Esophagus (tissue), 2 donors: ENCODE measurements around the gene DTL. TPM values are rescaled to one million over a fixed set of nuclear protein-coding genes. Genes with fewer than 3 reads are reported as not detected.
"Not testable (repeated sequence)": the region's sequence is repeated elsewhere in the genome, so short reads cannot be mapped to it uniquely, and the experiment has no call there.

Experiments used
- H3K27ac ChIP-seq, 2 donors: one replicate each; pipeline ENCODE4 v1.5.1; 2013; ENCODE audit warnings: low read depth in 2 of 2, mild to moderate bottlenecking in 2 of 2, inconsistent platforms in 1 of 2, low read length in 1 of 2, moderate library complexity in 1 of 2
- H3K27me3 ChIP-seq, 2 donors: one replicate each; pipeline ENCODE4 v1.6.1; 2013; ENCODE audit warnings: low read length in 2 of 2, control low read depth in 1 of 2, mild to moderate bottlenecking in 1 of 2; ENCODE audit not compliant: insufficient read depth in 2 of 2, control insufficient read depth in 1 of 2
- H3K36me3 ChIP-seq, 2 donors: one replicate each; pipeline ENCODE4 v1.6.1; 2013; ENCODE audit warnings: low read length in 1 of 2; ENCODE audit not compliant: control insufficient read depth in 2 of 2, insufficient read depth in 2 of 2
- H3K4me1 ChIP-seq, 2 donors: one replicate each; pipeline ENCODE4 v1.6.1; 2013; ENCODE audit warnings: low read length in 1 of 2; ENCODE audit not compliant: control insufficient read depth in 2 of 2, insufficient read depth in 2 of 2
- H3K4me3 ChIP-seq, 2 donors: one replicate each; pipeline ENCODE4 v1.5.1; 2013; ENCODE audit warnings: low read length in 2 of 2, mild to moderate bottlenecking in 2 of 2, low read depth in 1 of 2, moderate library complexity in 1 of 2
- H3K9me3 ChIP-seq, 2 donors: one replicate each; pipeline ENCODE4 v1.6.1; 2013; ENCODE audit warnings: mild to moderate bottlenecking in 2 of 2, low read depth in 1 of 2, low read length in 1 of 2, moderate library complexity in 1 of 2; ENCODE audit not compliant: control insufficient read depth in 2 of 2, insufficient read depth in 1 of 2
- WGBS, 2 donors: extraction: QIAGEN DNeasy Blood & Tissue Kit; methylation state at CpG; one replicate each; pipeline ENCODE4 v1.1.7; 2013; 5-methylcytosine and 5-hydroxymethylcytosine counted together
- polyA plus RNA-seq, 2 donors: library from polyadenylated mRNA; stranded (reverse); fragments of 200-250 nt; gene quantifications; one replicate each; pipeline ENCODE4 v1.2.3, GENCODE V29; 2013
- donor health status: healthy with polysubstance abuse.
- donor health status: Bipolar disorder and iron deficiency.

DTL gene
- polyA plus RNA-seq, result 1 to 10 TPM; 1.6 to 3.4 TPM

DNA sequence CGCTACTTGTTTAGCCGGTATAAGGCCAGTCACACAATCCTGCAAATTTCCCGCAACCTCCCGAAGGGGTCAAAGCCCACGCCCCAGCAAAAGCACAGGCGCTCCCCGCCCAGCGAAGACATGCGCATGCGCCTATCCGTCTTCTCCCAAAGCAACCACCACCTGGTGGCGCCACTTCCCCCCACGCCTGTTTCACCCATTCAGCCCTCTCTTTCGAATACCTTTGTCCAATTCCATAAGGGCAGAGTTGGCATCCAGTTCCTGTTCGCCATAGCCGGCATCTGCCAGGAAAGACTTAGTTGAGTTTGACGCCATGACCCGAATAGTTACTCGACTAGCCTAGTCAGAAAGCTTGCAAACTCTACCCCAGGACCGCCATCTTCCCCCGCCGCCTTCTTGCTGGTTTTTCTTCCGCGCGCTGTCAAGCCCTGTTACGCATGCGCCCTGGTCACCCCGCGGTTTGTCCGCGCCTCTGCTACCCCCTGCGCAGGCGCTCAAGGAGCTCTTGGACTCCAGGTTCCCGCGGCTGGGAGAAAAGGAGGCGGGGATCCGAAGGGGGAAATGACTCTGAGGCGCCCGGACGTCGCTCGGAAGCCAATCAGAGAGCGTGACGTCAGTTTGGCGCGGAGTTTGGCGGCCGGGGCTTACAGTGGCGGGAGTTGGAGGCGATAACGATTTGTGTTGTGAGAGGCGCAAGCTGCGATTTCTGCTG lies at the start of gene DTL, which contains the start of gene INTS7:
DTL (plus strand) TSS at position 626 of the 712 bp plus-strand sequence. CDS start 143 bp downstream, outside the sequence.
INTS7 (minus strand) TSS at position 435 of the 712 bp plus-strand sequence; CDS start at position 315, 120 bp downstream.
- 1% methylated on average over 53 of the region's 53 CpGs for WGBS, 2 donors

DNA sequence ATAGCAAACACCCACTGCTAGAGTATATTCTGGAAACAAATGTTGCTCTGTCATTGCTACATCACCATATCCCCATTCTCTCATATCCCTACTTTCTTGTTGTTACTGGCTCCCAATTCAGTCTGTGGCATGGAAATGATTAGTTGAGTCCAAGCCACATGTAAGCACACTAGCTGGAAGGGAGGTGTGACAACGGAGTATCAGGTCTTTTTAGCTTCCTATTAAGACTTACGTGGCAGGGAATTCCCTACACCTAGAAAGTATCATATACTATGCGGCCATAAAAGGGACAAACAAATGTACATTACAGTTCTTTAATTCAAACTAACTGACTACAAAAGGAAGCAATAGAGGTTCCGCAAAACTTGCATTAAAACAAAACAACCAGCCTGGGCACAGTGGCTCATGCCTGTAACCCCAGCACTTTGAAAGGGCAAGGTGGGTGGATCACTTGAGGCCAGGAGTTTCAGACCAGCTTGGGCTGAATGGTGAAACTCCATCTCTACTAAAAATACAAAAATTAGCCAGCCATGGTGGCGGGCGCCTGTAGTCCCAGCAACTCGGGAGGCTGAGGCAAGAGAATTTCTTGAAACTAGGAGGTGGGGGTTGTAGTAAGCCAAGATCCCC lies 48.8 kb upstream of the DTL start:
- 95% methylated on average over 7 of the region's 7 CpGs for WGBS, 2 donors
- Histone ChIP-seq H3K4me3 (no peak overlapping the region), H3K9me3 (no peaks in the 10 kb centered on the region), H3K27me3 (no peaks in the 10 kb centered on the region), H3K36me3 (peaks cover 0 to 2% of the 10 kb centered on the region in 2 donors), H3K27ac (no peak overlapping the region), H3K4me1 (no peaks in the 10 kb centered on the region)

More for the DNA sequence above, at the start of gene DTL, which contains the start of gene INTS7:
- Histone ChIP-seq H3K4me1 (no peaks in the 10 kb centered on the region), H3K4me3 (peak within 1 kb of the TSS; percentile 73 to 90), H3K27me3 (no peaks in the 10 kb centered on the region), H3K36me3 (no peaks in the 10 kb centered on the region), H3K27ac (peak within 1 kb of the TSS; percentile 95 to 99), H3K9me3 (no peaks in the 10 kb centered on the region)

- Histone ChIP-seq H3K9me3 (no peaks in the 10 kb centered on the region), H3K27me3 (no peaks in the 10 kb centered on the region), H3K4me1 (no peaks in the 10 kb centered on the region), H3K4me3 (no peak overlapping the region), H3K36me3 (no peaks in the 10 kb centered on the region), H3K27ac (no peak overlapping the region)
Measured at GRCh38 chr1:211991695-211992094, 43.9 kb upstream of the DTL start.

- WGBS, 2 donors, result 97 to 98% methylated on average over 4 of the region's 4 CpGs
- not testable (repeated sequence) for H3K4me3 ChIP-seq, H3K36me3 ChIP-seq, H3K27ac ChIP-seq, H3K27me3 ChIP-seq, H3K9me3 ChIP-seq, H3K4me1 ChIP-seq
Measured at GRCh38 chr1:211997426-211997825, 38.1 kb upstream of the DTL start.

GRCh38 chr1:212002536-212002935 lies 33.0 kb upstream of the DTL start:
- Histone ChIP-seq H3K4me3 (no peak overlapping the region), H3K4me1 (no peaks in the 10 kb centered on the region), H3K36me3 (no peaks in the 10 kb centered on the region), H3K27me3 (no peaks in the 10 kb centered on the region), H3K27ac (no peak overlapping the region), H3K9me3 (no peaks in the 10 kb centered on the region)
- WGBS, 2 donors, result 82 to 87% methylated on average over 3 of the region's 3 CpGs

DNA sequence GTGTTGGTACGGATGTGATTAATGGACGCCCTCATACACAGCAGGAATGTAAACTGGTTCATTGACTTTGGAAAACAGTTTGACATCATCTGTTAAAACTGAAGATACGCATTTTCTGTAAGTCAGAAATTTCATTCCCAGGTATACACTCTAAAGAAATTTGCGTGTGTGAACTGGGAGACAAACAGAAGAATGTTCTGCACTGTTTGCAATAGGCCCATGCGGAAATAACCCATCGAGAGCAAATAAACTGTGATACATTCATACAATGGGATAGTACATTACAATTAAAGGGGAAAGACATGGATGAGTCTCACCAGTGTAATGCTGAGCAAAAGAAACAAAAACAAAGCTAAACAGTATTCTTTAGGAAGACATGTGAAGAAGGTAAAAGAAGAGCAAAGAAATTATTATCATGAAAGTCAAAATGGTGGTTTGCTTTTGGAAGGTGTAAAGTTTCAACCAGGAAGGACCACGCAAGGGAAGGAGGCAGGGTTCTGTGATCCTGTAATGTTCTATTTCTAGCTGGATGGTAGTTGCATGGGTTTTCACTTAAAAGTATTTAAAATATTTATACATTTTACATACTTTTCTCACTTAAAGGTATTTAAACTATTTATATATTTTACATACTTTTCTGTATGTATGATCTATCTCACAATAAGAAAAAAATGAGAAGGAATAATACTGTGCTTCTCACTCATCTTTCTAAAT lies 30.5 kb upstream of the DTL start:
- 88 to 91% methylated on average over 7 of the region's 7 CpGs for WGBS, 2 donors
- peaks cover 0 to 4% of the 10 kb centered on the region in 2 donors for H3K36me3 ChIP-seq

GRCh38 chr1:212007178-212007577 lies 28.4 kb upstream of the DTL start:
- H3K27ac ChIP-seq, result no peak overlapping the region
- WGBS, 2 donors, result 92 to 96% methylated on average over 4 of the region's 4 CpGs
- no peak overlapping the region for H3K4me3 ChIP-seq
- H3K27me3 ChIP-seq, result no peaks in the 10 kb centered on the region
- H3K4me1 ChIP-seq, result no peaks in the 10 kb centered on the region
- H3K36me3 ChIP-seq, result peaks cover 0 to 4% of the 10 kb centered on the region in 2 donors
- H3K9me3 ChIP-seq, result no peaks in the 10 kb centered on the region

More for the DNA sequence above, 30.5 kb upstream of the DTL start:
- Histone ChIP-seq H3K4me1 (no peaks in the 10 kb centered on the region), H3K4me3 (no peak overlapping the region), H3K9me3 (no peaks in the 10 kb centered on the region), H3K27me3 (no peaks in the 10 kb centered on the region), H3K27ac (no peak overlapping the region)

- H3K27ac ChIP-seq, result no peak overlapping the region
- no peaks in the 10 kb centered on the region for H3K27me3 ChIP-seq
- H3K36me3 ChIP-seq, result peaks cover 0 to 4% of the 10 kb centered on the region in 2 donors
- no peaks in the 10 kb centered on the region for H3K9me3 ChIP-seq
- no peak overlapping the region for H3K4me3 ChIP-seq
- WGBS, 2 donors, result 88 to 90% methylated on average over 9 of the region's 9 CpGs
- H3K4me1 ChIP-seq, result no peaks in the 10 kb centered on the region
Measured at GRCh38 chr1:212007886-212008285, 27.7 kb upstream of the DTL start.

DNA sequence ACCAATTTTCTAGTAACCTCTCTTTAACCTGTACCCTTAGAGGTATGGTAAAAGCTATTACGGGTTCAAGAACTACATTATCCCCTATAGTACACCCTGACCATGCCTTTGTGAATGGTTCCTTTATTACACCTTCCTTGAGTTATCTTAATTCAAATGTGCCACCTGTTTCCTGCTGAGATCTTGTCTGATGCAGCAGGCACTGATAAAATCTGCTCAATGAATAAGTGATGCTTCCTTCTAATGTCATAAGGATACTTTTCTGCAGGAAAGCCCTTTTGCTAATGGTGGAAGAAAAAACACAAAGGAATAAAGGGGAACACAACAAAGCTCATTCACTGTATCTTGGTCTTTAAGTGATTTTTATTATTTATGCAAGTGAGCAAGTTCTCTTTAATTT lies 26.0 kb upstream of the DTL start:
- Histone ChIP-seq H3K27me3 (no peaks in the 10 kb centered on the region), H3K27ac (no peak overlapping the region), H3K36me3 (peaks cover 0 to 4% of the 10 kb centered on the region in 2 donors), H3K9me3 (no peaks in the 10 kb centered on the region), H3K4me1 (no peaks in the 10 kb centered on the region), H3K4me3 (no peak overlapping the region)
- 96 to 100% methylated on average over 1 of the region's 1 CpG for WGBS, 2 donors
